Amniotic epithelial cell (primary cell): Measurements from ENCODE around the gene RHOT1.
"Not testable (repeated sequence)": the region's sequence is repeated elsewhere in the genome, so short reads cannot be mapped to it uniquely, and the experiment has no call there.

Experiments used
- DNase-seq: peaks from one replicate; pipeline ENCODE4 v3.0.0-alpha.2; 2010; ENCODE audit warnings: low read depth

Gene RHOT1

GRCh38 chr17:32159586-32160438 is 17.5 kb downstream of the RHOT1 start:
- DNase-seq = no peak

- no peak for DNase-seq
Observed at GRCh38 chr17:32160526-32160925, 18.2 kb downstream of the RHOT1 start.

- DNase-seq = peak; percentile 84
Observed at GRCh38 chr17:32161029-32161428, 18.7 kb downstream of the RHOT1 start.

- peak; percentile 95 for DNase-seq
Observed at GRCh38 chr17:32161506-32162365, 19.4 kb downstream of the RHOT1 start.

GRCh38 chr17:32174889-32175288 is 32.6 kb downstream of the RHOT1 start:
- DNase-seq = no peak

- DNase-seq = not testable (repeated sequence)
Observed at GRCh38 chr17:32178679-32179078, 36.4 kb downstream of the RHOT1 start.

GRCh38 chr17:32179103-32179502 is 36.8 kb downstream of the RHOT1 start:
- not testable (repeated sequence) for DNase-seq

- DNase-seq = not testable (repeated sequence)
Observed at GRCh38 chr17:32179526-32179925, 37.2 kb downstream of the RHOT1 start.

GRCh38 chr17:32180262-32180661 is 38.0 kb downstream of the RHOT1 start:
- not testable (repeated sequence) for DNase-seq

GRCh38 chr17:32185875-32186274 is 43.6 kb downstream of the RHOT1 start:
- DNase-seq = no peak

- DNase-seq = no peak
Observed at GRCh38 chr17:32187271-32187670, 45.0 kb downstream of the RHOT1 start.

- DNase-seq = no peak
Observed at GRCh38 chr17:32189343-32189742, 47.0 kb downstream of the RHOT1 start.

GRCh38 chr17:32191306-32191705 is 49.0 kb downstream of the RHOT1 start:
- DNase-seq = no peak

GRCh38 chr17:32192379-32192778 is 50.1 kb downstream of the RHOT1 start:
- no peak for DNase-seq

- no peak for DNase-seq
Observed at GRCh38 chr17:32197987-32198386, 55.7 kb downstream of the RHOT1 start.

- peak; percentile 64 for DNase-seq
Observed at GRCh38 chr17:32206861-32207260, 64.6 kb downstream of the RHOT1 start.

- DNase-seq = no peak
Observed at GRCh38 chr17:32208436-32208835, 66.1 kb downstream of the RHOT1 start.

- DNase-seq = no peak
Observed at GRCh38 chr17:32209608-32210007, 67.3 kb downstream of the RHOT1 start.

GRCh38 chr17:32211671-32212070 is 69.4 kb downstream of the RHOT1 start:
- no peak for DNase-seq

- peak; percentile 17 for DNase-seq
Observed at GRCh38 chr17:32215696-32216095, 73.4 kb downstream of the RHOT1 start.

- DNase-seq = no peak
Observed at GRCh38 chr17:32222621-32223020, 80.3 kb downstream of the RHOT1 start.

GRCh38 chr17:32223703-32224102 is 81.4 kb downstream of the RHOT1 start:
- no peak for DNase-seq

- no peak for DNase-seq
Observed at GRCh38 chr17:32226886-32227285, 84.6 kb downstream of the RHOT1 start.
